NB4 (cell line): ENCODE results near the gene ZNF598.

Experiments used
- MYC ChIP-seq: IDR thresholded peaks from 2 replicates; pipeline ENCODE4 v1.6.1; 2011; ENCODE audit warnings: low read depth, low read length
- POLR2A ChIP-seq: IDR thresholded peaks from 2 replicates; pipeline ENCODE4 v1.6.1; 2011; ENCODE audit warnings: mild to moderate bottlenecking; ENCODE audit not compliant: insufficient read length; ENCODE audit errors: extremely low read depth
- TF ChIP-seq, protein P1 (sequence below): IDR thresholded peaks from one replicate; pipeline ENCODE4 v1.5.1; 2012; ENCODE audit warnings: low read depth, low read length

- TF ChIP-seq, protein P1, sequence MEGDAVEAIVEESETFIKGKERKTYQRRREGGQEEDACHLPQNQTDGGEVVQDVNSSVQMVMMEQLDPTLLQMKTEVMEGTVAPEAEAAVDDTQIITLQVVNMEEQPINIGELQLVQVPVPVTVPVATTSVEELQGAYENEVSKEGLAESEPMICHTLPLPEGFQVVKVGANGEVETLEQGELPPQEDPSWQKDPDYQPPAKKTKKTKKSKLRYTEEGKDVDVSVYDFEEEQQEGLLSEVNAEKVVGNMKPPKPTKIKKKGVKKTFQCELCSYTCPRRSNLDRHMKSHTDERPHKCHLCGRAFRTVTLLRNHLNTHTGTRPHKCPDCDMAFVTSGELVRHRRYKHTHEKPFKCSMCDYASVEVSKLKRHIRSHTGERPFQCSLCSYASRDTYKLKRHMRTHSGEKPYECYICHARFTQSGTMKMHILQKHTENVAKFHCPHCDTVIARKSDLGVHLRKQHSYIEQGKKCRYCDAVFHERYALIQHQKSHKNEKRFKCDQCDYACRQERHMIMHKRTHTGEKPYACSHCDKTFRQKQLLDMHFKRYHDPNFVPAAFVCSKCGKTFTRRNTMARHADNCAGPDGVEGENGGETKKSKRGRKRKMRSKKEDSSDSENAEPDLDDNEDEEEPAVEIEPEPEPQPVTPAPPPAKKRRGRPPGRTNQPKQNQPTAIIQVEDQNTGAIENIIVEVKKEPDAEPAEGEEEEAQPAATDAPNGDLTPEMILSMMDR = no peak
- no peak for TF ChIP-seq POLR2A
- no peak for TF ChIP-seq MYC
Observed at GRCh38 chr16:2045965-2046892, 36.6 kb upstream of the ZNF598 start.
